ENCODE data around the gene ARMC8.

The ARMC8 gene

GRCh38 chr3:138210528-138210927 lies 23.4 kb downstream of the ARMC8 start:
- TF ChIP-seq CTCF (IDR thresholded peaks at IDR 0.05; ENCODE audit: low read depth, low read length, missing control alignments) = no peak
- H3K4me3 ChIP-seq (ENCODE audit: low read depth, low read length) = no peak overlapping the region

GRCh38 chr3:138213398-138214085 lies 26.4 kb downstream of the ARMC8 start:
- no peak for DNase-seq (ENCODE audit: low read depth)
- TF ChIP-seq CTCF (IDR thresholded peaks at IDR 0.05; ENCODE audit: low read depth, low read length, missing control alignments) = no peak
- no peak overlapping the region for H3K4me3 ChIP-seq (ENCODE audit: low read depth, low read length)

More at GRCh38 chr3:138210528-138210927, 23.4 kb downstream of the ARMC8 start:
- DNase-seq (ENCODE audit: low read depth) = no peak

- no peak overlapping the region for H3K4me3 ChIP-seq (ENCODE audit: low read depth, low read length)
- DNase-seq (ENCODE audit: low read depth) = no peak
- TF ChIP-seq CTCF (IDR thresholded peaks at IDR 0.05; ENCODE audit: low read depth, low read length, missing control alignments) = no peak
Observed at GRCh38 chr3:138219255-138219654, 32.2 kb downstream of the ARMC8 start.

GRCh38 chr3:138220242-138220641 lies 33.1 kb downstream of the ARMC8 start:
- no peak for TF ChIP-seq CTCF (IDR thresholded peaks at IDR 0.05; ENCODE audit: low read depth, low read length, missing control alignments)
- DNase-seq (ENCODE audit: low read depth) = no peak
- H3K4me3 ChIP-seq (ENCODE audit: low read depth, low read length) = no peak overlapping the region

GRCh38 chr3:138220788-138221187 lies 33.7 kb downstream of the ARMC8 start:
- no peak for DNase-seq (ENCODE audit: low read depth)
- no peak for TF ChIP-seq CTCF (IDR thresholded peaks at IDR 0.05; ENCODE audit: low read depth, low read length, missing control alignments)
- no peak overlapping the region for H3K4me3 ChIP-seq (ENCODE audit: low read depth, low read length)

GRCh38 chr3:138222131-138222941 lies 35.2 kb downstream of the ARMC8 start:
- no peak overlapping the region for H3K4me3 ChIP-seq (ENCODE audit: low read depth, low read length)
- no peak for TF ChIP-seq CTCF (IDR thresholded peaks at IDR 0.05; ENCODE audit: low read depth, low read length, missing control alignments)
- DNase-seq (ENCODE audit: low read depth) = no peak

All from GM12864 (cell line).